ENCODE data around the gene REXO4. TPM values are rescaled to one million over a fixed set of nuclear protein-coding genes. Genes with fewer than 3 reads are reported as not detected.

Gene REXO4
- total and polyA plus RNA-seq, 4 donors = 7.4 to 12.1 (median 9.1) TPM

DNA sequence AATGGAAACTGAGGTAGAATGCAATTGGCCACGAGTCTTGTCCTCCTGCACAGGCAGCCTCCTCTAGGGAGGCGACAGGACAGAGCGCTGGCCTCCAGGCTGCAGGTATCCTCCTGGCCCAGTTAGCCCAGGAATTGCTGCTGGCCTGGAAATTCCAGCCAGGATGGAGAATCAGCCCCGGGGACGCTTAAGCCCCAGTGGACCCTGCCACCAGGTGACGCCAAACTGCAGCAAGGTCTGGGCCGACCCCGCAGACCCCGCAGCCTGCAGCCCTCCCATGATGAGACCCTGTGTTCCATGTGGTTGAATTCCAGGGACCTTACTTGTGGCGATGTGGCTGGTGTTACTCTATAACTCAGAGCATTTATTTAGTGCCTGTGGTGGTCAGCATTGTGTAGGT, 49.3 kb upstream of the REXO4 start:
- no peaks in the 10 kb centered on the region for H3K27me3 ChIP-seq (ENCODE audit: control insufficient read depth in 4 of 4, insufficient read depth in 4 of 4, low read length in 3 of 4)
- no peak overlapping the region for H3K27ac ChIP-seq (ENCODE audit: low read depth in 1 of 2, low read length in 2 of 2)
- H3K9ac ChIP-seq (ENCODE audit: low read depth in 1 of 2, low read length in 2 of 2) = no peak overlapping the region
- DNase-seq (ENCODE audit: low spot score) = no peak
- 92% methylated on average over 10 of the region's 10 CpGs for WGBS
- H3K4me3 ChIP-seq (ENCODE audit: low read depth in 1 of 3, low read length in 3 of 3) = no peak overlapping the region
- TF ChIP-seq, protein P1, sequence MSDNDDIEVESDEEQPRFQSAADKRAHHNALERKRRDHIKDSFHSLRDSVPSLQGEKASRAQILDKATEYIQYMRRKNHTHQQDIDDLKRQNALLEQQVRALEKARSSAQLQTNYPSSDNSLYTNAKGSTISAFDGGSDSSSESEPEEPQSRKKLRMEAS (IDR thresholded peaks at IDR 0.05) = no peak
- no peak for TF ChIP-seq HNF4A (conservative IDR thresholded peaks at IDR 0.05)
- no peak for TF ChIP-seq FOXA1 (IDR thresholded peaks at IDR 0.05)
- TF ChIP-seq FOXA2 (IDR thresholded peaks at IDR 0.05) = no peak
- TF ChIP-seq, protein P2, sequence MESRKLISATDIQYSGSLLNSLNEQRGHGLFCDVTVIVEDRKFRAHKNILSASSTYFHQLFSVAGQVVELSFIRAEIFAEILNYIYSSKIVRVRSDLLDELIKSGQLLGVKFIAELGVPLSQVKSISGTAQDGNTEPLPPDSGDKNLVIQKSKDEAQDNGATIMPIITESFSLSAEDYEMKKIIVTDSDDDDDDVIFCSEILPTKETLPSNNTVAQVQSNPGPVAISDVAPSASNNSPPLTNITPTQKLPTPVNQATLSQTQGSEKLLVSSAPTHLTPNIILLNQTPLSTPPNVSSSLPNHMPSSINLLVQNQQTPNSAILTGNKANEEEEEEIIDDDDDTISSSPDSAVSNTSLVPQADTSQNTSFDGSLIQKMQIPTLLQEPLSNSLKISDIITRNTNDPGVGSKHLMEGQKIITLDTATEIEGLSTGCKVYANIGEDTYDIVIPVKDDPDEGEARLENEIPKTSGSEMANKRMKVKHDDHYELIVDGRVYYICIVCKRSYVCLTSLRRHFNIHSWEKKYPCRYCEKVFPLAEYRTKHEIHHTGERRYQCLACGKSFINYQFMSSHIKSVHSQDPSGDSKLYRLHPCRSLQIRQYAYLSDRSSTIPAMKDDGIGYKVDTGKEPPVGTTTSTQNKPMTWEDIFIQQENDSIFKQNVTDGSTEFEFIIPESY (IDR thresholded peaks at IDR 0.05) = no peak
- no peak for TF ChIP-seq HNF4G (IDR thresholded peaks at IDR 0.05)
- TF ChIP-seq SP1 (IDR thresholded peaks at IDR 0.05) = no peak
- TF ChIP-seq TAF1 (conservative IDR thresholded peaks at IDR 0.05) = no peak
- TF ChIP-seq GABPA (IDR thresholded peaks at IDR 0.05 in 1 of 2, conservative IDR thresholded peaks at IDR 0.05 in 1 of 2) = no peak
- TF ChIP-seq RXRA (IDR thresholded peaks at IDR 0.05) = no peak
- TF ChIP-seq, protein P3, sequence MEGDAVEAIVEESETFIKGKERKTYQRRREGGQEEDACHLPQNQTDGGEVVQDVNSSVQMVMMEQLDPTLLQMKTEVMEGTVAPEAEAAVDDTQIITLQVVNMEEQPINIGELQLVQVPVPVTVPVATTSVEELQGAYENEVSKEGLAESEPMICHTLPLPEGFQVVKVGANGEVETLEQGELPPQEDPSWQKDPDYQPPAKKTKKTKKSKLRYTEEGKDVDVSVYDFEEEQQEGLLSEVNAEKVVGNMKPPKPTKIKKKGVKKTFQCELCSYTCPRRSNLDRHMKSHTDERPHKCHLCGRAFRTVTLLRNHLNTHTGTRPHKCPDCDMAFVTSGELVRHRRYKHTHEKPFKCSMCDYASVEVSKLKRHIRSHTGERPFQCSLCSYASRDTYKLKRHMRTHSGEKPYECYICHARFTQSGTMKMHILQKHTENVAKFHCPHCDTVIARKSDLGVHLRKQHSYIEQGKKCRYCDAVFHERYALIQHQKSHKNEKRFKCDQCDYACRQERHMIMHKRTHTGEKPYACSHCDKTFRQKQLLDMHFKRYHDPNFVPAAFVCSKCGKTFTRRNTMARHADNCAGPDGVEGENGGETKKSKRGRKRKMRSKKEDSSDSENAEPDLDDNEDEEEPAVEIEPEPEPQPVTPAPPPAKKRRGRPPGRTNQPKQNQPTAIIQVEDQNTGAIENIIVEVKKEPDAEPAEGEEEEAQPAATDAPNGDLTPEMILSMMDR (IDR thresholded peaks at IDR 0.05; ENCODE audit: low read depth, low read length, missing input control) = no peak
- TF ChIP-seq NR2F2 (IDR thresholded peaks at IDR 0.05) = no peak
- no peak for TF ChIP-seq YY1 (IDR thresholded peaks at IDR 0.05)
- TF ChIP-seq, protein P4, sequence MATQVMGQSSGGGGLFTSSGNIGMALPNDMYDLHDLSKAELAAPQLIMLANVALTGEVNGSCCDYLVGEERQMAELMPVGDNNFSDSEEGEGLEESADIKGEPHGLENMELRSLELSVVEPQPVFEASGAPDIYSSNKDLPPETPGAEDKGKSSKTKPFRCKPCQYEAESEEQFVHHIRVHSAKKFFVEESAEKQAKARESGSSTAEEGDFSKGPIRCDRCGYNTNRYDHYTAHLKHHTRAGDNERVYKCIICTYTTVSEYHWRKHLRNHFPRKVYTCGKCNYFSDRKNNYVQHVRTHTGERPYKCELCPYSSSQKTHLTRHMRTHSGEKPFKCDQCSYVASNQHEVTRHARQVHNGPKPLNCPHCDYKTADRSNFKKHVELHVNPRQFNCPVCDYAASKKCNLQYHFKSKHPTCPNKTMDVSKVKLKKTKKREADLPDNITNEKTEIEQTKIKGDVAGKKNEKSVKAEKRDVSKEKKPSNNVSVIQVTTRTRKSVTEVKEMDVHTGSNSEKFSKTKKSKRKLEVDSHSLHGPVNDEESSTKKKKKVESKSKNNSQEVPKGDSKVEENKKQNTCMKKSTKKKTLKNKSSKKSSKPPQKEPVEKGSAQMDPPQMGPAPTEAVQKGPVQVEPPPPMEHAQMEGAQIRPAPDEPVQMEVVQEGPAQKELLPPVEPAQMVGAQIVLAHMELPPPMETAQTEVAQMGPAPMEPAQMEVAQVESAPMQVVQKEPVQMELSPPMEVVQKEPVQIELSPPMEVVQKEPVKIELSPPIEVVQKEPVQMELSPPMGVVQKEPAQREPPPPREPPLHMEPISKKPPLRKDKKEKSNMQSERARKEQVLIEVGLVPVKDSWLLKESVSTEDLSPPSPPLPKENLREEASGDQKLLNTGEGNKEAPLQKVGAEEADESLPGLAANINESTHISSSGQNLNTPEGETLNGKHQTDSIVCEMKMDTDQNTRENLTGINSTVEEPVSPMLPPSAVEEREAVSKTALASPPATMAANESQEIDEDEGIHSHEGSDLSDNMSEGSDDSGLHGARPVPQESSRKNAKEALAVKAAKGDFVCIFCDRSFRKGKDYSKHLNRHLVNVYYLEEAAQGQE (IDR thresholded peaks at IDR 0.05) = no peak
- no peak for TF ChIP-seq RAD21 (IDR thresholded peaks at IDR 0.05)
- no peak for TF ChIP-seq EGR1 (IDR thresholded peaks at IDR 0.05; ENCODE audit: low read depth in 2 of 2)
- TF ChIP-seq JUND (IDR thresholded peaks at IDR 0.05) = no peak
- TF ChIP-seq, protein P5, sequence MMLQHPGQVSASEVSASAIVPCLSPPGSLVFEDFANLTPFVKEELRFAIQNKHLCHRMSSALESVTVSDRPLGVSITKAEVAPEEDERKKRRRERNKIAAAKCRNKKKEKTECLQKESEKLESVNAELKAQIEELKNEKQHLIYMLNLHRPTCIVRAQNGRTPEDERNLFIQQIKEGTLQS (IDR thresholded peaks at IDR 0.05) = no peak
- peaks cover 2 to 18% (median 15%) of the 10 kb centered on the region in 4 donors for H3K36me3 ChIP-seq (ENCODE audit: control insufficient read depth in 4 of 4, insufficient read depth in 3 of 4, low read depth in 1 of 4, low read length in 3 of 4)
- H3K9me3 ChIP-seq (ENCODE audit: control insufficient read depth in 4 of 4, low read length in 3 of 4) = no peaks in the 10 kb centered on the region
- peaks cover 0 to 22% (median 13%) of the 10 kb centered on the region in 4 donors for H3K4me1 ChIP-seq (ENCODE audit: control insufficient read depth in 4 of 4, insufficient read depth in 4 of 4, low read length in 3 of 4)
